H54 (cell line): ENCODE results near the gene STK32B.
"Not testable (repeated sequence)": the region's sequence is repeated elsewhere in the genome, so short reads cannot be mapped to it uniquely, and the experiment has no call there.

ENCODE experiments used
- DNase-seq: peaks from one replicate; pipeline ENCODE4 v3.0.0; 2011; ENCODE audit warnings: low spot score, mixed read lengths; ENCODE audit not compliant: insufficient read length
- FAIRE-seq: peaks from 3 replicates; lab custom pipeline; 2011; peaks lifted over from hg19 to GRCh38; lab: Jason Lieb, UNC
- POLR2A ChIP-seq: IDR thresholded peaks from 2 replicates; pipeline ENCODE4 v1.6.1; 2011; ENCODE audit warnings: low read depth, mild to moderate bottlenecking, low read length

Gene STK32B

DNA sequence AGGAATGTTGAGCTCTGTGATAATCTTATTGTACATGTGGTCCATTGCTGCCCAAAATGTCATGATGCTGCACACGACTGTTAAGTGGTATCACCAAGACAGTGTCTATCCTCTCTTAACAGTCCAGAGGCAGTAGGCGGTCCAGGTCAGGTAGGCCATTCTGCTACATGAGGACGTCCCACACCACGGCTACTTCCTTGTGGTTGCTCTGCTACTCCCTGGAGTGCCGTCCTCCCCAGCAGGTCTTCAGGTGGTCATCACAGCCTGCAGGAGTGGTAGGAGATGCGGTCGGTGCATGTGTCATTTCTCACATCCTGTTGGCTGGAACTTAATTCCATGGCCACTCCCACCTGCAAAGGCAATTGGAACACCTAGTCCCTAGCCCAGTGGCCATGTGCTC, 11.5 kb upstream of the STK32B start:
- no peak for DNase-seq
- TF ChIP-seq POLR2A, result no peak
- no peak for FAIRE-seq

DNA sequence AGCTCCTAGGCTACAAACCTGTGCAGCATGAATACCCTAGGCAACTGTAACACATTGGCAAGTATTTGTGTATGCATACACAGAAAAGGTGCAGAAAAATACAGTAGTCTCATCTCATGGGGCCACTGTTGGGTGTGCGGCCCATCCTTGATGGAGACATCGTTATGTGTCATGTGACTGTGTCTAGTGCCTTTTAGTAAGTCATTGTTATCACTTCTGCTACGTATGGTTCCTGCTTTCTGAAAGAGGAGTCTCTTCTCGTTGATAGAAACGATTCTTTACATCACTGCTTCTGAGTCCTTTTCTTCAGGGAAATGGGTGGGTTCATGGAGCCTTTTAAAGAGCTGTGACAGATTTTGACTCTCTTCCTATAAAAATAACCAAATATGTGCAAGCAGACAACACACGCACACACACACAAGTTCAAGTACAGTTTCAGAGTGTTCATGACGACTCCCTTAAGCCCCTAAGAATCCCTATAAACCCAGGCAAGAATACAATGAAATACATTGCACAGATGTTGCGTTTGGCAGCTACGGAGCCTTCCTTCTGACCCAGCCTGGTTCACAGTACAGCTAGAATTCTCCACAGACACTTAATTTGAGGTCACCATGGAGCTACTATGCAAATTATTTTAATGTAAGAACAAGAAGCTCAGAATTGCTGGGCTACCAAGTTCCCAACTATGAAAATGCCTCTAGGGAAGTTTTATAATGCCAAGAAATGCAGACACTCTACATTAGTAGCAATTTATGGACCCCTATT, 10.2 kb upstream of the STK32B start:
- DNase-seq (no peak), FAIRE-seq (no peak)
- TF ChIP-seq POLR2A, result no peak

DNA sequence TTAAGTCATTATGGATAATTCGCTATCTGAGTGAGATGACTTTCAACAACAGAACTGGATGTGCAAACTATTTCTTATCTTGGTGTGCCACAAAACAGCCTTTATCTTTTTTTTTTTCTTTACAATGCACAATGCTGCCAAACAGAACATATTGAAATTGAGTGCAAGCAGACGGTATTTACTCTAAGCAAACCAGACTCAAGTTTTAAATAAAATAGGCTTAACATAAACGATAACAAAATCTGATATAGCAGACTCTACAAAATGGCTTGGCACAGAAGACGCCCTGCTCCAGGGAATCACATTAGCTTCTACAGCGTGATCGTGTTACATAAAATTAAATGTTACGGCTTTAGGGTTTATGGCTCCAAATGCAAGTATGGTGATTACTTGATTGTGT, 9.6 kb upstream of the STK32B start:
- TF ChIP-seq POLR2A, result no peak
- FAIRE-seq, result no peak
- DNase-seq, result no peak

DNA sequence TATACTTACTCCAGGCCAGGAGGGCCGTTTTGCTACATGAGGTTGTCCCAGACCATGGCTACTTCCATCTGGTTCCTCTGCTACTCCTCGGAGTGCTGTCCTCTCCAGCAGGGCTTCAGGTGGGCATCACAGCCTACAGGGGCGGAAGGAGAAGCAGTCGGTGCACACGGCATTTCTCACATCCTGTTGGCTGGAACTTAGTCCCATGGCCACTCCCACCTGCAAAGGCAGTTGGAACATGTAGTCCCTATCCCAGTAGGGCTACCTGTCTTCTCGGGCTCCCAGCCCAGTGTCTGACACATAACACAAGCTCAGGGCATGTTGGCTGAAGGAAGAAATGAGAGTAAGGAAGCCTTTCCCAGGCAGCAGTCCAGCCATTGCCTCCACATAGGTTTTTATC, 7.7 kb upstream of the STK32B start:
- FAIRE-seq (no peak), DNase-seq (no peak)
- TF ChIP-seq POLR2A, result no peak

DNA sequence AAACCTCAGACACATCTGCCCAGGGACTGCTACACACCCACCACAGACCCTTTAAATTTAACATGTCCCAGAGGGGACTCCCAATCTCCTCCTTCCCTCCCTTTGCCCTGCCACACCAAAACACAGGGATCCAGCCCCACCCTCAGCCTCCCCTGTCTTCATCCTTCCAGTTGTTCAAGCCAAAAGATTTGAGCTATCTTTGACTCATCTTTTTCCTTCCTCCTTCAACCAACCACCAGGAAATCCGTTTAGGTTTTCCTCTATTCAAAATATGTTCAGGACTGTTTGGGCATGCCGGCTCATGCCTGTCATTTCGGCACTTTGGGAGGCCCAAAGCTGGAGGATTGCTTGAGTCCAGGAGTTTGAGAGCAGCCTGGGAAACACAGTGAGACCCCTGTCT, 6.9 kb upstream of the STK32B start:
- no peak for TF ChIP-seq POLR2A
- DNase-seq (no peak), FAIRE-seq (no peak)

DNA sequence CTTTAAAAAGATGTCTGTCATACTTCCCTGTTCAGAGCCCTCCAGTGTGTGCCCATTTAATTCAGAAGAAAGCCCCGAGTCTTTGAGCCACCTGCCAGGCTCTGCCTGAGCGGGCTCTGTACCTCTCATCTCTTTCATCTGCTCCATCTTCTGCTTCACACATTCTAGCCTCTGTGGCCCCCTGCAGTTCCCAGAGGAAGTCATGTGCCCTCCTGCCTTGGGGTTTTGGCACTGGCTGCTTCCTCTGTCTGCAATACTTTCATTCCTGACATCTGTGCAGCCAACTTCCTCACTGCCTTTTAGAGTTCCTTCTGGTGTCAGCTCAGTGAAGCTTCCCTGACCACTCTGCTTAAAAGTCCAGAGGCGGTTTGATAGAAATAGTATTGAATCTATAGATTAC, 6.2 kb upstream of the STK32B start:
- FAIRE-seq, result no peak
- DNase-seq, result no peak
- TF ChIP-seq POLR2A, result no peak

DNA sequence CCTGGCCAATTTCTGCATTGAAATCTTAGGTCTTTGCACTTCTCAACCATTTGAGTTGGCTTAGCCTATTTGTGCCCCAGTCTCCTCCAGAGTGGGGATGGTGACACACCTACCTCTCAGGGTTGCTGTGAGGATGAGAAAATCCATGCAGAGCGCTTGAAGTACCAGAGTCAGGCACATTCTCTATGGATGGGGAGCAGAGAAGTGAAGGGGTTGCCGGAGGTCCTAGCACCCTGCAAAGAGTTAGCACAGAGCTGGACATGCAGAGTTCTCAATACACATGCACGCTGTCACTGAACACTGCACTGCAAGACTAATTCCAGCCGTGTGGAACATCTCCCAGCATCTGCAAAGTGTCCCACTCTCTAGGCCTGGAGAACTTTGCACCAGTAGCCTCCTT, 2.6 kb upstream of the STK32B start:
- TF ChIP-seq POLR2A, result no peak
- DNase-seq, result no peak
- no peak for FAIRE-seq

DNA sequence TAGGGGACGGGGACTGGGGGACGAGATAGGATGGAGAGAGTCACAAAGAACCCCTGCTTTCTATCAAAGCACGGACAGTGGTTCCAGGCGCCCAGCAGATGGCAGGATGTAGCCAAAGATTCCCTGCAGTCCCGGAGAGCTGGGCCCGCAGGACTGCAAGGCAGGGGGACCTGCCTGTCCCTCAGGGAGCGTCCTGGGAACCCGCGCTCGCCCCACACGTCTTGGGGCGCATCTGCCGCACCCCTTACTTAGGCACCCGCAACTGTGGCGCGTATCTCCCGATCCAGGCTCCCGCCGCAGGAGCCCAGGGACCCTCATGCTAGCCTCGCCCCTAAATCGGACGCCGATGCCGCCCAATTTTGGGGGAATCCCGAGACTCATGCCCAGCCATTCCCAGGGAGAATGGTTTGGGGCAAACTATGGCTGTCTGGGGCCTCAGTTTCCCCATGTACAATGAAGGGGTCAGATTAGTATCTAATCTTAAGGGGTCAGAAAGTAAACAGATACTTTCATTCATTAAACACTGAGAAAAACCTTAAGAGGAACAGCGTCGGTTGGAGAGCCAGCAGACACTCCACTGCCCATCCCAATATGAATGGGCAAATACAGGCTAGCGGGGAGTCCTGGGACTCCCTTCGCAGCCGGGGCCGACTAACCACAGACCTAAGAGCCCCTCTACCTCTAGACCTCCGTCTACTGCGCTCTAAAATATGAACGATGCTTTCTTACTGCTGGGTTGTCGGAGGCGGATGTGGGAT, 581 bp upstream of the STK32B start:
- DNase-seq, result peak; percentile 49
- no peak for FAIRE-seq
- no peak for TF ChIP-seq POLR2A

DNA sequence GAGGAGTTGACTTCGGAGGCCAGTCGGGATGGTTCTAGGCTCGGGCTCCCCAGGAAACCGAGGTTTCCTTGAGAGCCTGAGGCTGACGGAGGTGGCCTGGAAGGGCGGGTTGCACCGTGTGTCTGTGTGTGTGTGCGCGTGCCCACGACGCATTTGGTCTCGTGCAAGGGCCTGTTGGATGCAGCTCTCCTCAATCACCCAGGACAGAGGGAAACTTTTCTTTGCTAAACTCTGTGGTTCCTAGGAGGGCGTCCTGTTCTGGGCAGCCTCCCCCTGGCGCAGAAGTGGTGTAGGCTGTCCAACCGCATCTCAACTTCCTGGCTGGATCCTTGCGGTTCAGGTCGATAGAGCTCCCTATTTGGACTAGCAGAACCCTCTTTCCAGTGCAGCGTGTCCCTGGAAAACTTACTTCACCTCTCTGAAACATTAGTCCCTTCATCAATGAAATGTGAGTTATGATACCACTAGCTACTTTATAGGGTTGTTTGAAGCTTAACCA, 973 bp downstream of the STK32B start:
- no peak for TF ChIP-seq POLR2A
- no peak for DNase-seq
- no peak for FAIRE-seq

DNA sequence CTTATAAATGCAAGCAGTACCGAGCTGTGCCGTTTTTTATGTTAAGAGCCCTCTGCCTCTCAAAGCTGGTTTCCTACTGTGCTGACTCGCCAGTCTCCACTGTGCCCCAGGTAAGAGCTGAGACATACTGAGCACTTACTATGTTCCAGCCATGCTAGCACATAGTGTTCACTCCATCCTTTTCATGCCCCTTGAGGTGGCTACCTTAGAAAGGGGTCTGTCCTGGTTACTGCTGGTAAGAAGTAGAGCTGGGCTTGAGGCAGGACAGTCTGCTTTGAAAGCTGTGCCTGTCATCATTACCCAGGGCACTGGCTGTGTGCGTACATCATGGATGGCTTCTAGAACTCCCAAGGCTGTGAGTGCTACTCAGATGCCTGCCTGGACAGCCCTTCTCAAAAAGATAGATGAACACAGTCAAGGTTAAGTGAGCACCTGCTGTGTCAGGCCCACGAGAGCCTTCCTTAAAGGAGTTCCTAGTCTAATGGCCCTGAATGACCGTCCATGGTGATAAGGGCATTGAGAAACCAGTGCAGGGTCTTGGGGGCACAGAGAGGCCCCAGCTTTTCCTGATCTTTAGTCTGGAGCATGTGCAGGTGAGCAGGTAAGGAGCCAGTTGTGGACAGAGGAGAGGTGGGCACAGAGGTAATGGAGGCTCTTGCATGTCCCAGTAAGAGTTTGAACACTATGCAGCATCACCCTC, 1.6 kb downstream of the STK32B start:
- FAIRE-seq, result no peak
- TF ChIP-seq POLR2A, result no peak
- DNase-seq, result no peak

DNA sequence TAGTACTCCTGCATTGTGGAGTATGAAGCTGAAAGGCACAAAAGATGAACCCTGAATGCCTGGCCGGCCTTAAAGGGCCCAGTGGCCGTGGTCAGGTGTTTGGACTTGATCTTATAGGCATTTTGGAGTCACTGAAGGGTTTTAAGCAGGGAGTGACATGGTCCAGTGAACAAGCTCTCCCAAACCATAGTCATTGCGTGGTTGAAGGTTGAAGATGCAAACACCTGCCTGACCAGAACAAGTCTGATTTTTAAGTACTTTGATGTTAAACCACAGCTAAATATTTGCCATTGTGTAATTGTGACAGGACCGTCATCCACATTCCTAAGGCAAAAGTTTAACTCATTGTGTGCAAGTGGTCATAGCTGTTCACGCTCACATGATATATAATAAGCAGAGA, 3.3 kb downstream of the STK32B start:
- DNase-seq (no peak), FAIRE-seq (no peak)
- TF ChIP-seq POLR2A, result no peak

DNA sequence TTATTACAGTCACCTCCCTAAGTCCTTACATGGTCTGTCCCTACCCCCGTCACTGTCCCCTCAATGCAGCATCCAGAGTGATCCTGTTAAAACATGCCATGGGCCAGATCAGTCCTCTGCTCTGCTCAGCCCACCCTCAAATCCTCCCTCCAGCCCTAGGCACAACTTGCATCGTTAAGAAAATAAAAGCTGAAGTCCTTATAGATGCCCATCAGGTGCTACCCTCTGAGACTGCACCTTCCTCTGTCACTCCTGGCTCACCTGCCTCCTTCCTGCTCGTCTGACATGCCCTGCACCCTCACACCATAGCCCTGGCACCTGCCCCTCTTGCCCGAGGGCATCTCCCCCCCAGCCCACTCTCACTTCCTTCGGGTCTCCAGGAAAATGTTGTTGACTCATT, 4.1 kb downstream of the STK32B start:
- DNase-seq (no peak), FAIRE-seq (no peak)
- TF ChIP-seq POLR2A, result no peak

DNA sequence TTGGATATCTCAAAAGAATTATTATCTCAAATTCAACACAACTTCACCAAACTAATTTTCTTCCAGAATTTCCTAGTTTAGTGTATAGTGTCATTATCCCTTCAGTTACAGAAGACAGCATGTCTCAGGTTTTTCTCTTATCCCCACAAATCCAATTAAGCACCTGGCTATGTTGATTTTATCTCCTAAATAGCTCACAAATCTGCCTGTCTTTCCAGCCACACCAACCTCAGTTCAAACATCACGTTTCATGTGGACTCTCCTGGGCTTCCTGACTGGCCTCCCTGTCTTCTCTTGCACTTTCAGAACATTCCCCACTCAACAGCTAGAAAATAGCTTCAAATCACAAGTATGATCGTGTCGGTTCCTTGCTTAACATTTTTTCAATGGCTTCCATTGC, 14.8 kb downstream of the STK32B start:
- no peak for FAIRE-seq
- no peak for TF ChIP-seq POLR2A

DNA sequence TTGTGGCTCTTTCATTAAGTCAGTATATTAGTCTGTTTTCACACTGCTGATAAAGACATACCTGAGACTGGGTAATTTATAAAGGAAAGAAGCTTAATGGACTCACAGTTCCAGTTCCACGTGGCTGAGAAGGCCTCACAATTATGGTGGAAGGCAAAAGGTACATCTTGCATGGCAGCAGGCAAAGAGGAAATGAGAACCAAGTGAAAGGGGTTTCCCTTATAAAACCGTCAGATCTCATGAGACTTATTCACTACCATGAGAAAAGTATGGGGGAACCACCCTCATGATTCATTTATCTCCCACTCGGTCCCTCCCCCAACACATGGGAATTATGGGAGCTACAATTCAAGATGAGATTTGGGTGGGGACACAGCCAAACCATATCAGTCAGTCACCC, 15.7 kb downstream of the STK32B start:
- not testable (repeated sequence) for DNase-seq, FAIRE-seq

More for the DNA sequence above, 14.8 kb downstream of the STK32B start:
- DNase-seq, result no peak

DNA sequence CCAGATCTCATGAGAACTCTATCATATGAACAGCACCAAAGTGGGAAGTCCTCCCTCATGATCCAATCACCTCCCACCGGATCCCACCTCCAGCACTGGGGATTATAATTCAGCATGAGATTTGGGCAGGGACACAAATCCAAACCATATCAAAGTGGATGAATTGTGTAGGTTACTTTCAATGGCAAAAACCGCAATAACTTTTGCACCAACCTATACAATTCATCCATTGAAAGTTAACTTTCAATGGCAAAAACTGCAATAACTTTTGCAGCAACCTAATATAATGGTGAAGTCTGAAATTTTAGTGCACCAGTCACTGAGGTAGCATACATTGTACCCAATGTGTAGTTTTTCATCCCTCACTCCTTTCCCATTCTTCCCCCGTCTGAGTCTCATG, 16.6 kb downstream of the STK32B start:
- DNase-seq (no peak), FAIRE-seq (no peak)
- TF ChIP-seq POLR2A, result no peak
